IMR-90 (cell line): Measurements from ENCODE around the gene CACNA2D1. TPM values are rescaled to one million over a fixed set of nuclear protein-coding genes. Genes with fewer than 3 reads are reported as not detected.

Experiments used
- ATAC-seq: fragments of 200-7000 bp; cut with Tn5 transposase; 2 replicates; pipeline ENCODE4 v1.9.1; 2020; ENCODE audit warnings: low read depth, mild to moderate bottlenecking, moderate library complexity
- BruUV-seq: library from RNA; stranded (reverse); fragments of 400-500 nt; replicated peaks from 2 replicates; lab custom pipeline; 2021; lab: Mats Ljungman, UMichigan
- CTCF ChIA-PET: fragments of 300-600 bp; formaldehyde crosslinking; extraction: SDS; loops from one replicate; lab custom pipeline; 2021; ENCODE audit warnings: antibody characterized with exemption; lab: Yijun Ruan, JAX
- POLR2A ChIA-PET: fragments of 300-600 bp; sonication (Branson Sonifier 250); formaldehyde crosslinking; loops from one replicate; lab custom pipeline; 2022; ENCODE audit warnings: antibody characterized with exemption; ENCODE audit not compliant: unreplicated experiment; lab: Charles Lee
- DNase-seq: peaks from one replicate; pipeline ENCODE4 v3.0.0; 2013
- H2AFZ ChIP-seq: replicated peaks from 2 replicates; pipeline ENCODE3; 2013; ENCODE audit warnings: low read length, mild to moderate bottlenecking; ENCODE audit not compliant: poor library complexity
- H2AK5ac ChIP-seq: 2 replicates; pipeline ENCODE4 v1.6.1; 2013; ENCODE audit warnings: low read depth, low read length, inconsistent platforms
- H2AK9ac ChIP-seq: replicated peaks from 2 replicates; pipeline ENCODE3; 2013; ENCODE audit warnings: mild to moderate bottlenecking, low read depth, low read length, moderate library complexity; ENCODE audit not compliant: poor library complexity
- H2BK120ac ChIP-seq: 2 replicates; pipeline ENCODE4 v1.6.1; 2013; ENCODE audit warnings: low read depth, low read length, inconsistent platforms
- H2BK15ac ChIP-seq: 3 replicates; pipeline ENCODE4 v1.6.1; 2013; ENCODE audit warnings: low read depth, low read length, inconsistent platforms
- H2BK20ac ChIP-seq: 2 replicates; pipeline ENCODE4 v1.6.1; 2013; ENCODE audit warnings: low read depth, mild to moderate bottlenecking, inconsistent platforms, low read length, moderate library complexity
- H2BK5ac ChIP-seq: 2 replicates; pipeline ENCODE4 v1.6.1; 2013; ENCODE audit warnings: mild to moderate bottlenecking, low read depth, low read length, inconsistent platforms; ENCODE audit not compliant: poor library complexity, severe bottlenecking
- H3K14ac ChIP-seq: replicated peaks from 2 replicates; pipeline ENCODE4 v1.6.1; 2013; ENCODE audit warnings: low read depth, low read length, inconsistent platforms
- H3K18ac ChIP-seq: 2 replicates; pipeline ENCODE4 v1.6.1; 2013; ENCODE audit warnings: low read depth, low read length, control low read depth
- H3K23ac ChIP-seq: 2 replicates; pipeline ENCODE4 v1.6.1; 2013; ENCODE audit warnings: low read depth, low read length, inconsistent platforms
- H3K27ac ChIP-seq: 2 replicates; pipeline ENCODE4 v1.5.1; 2013; ENCODE audit warnings: mild to moderate bottlenecking, control low read depth, low read length; ENCODE audit not compliant: insufficient read depth
- H3K27me3 ChIP-seq: 2 replicates; pipeline ENCODE4 v1.6.1; 2013; ENCODE audit warnings: low read length; ENCODE audit not compliant: control insufficient read depth, insufficient read depth
- H3K36me3 ChIP-seq: 2 replicates; pipeline ENCODE4 v1.6.1; 2013; ENCODE audit warnings: low read length, mixed read lengths; ENCODE audit not compliant: control insufficient read depth, insufficient read depth
- H3K4ac ChIP-seq: 2 replicates; pipeline ENCODE4 v1.6.1; 2013; ENCODE audit warnings: low read depth, low read length, inconsistent platforms
- H3K4me1 ChIP-seq: 2 replicates; pipeline ENCODE4 v1.6.1; 2013; ENCODE audit warnings: low read length, mixed read lengths; ENCODE audit not compliant: control insufficient read depth, insufficient read depth
- H3K4me2 ChIP-seq: 2 replicates; pipeline ENCODE4 v1.6.1; 2013; ENCODE audit warnings: low read depth, mild to moderate bottlenecking, control low read depth, low read length, moderate library complexity
- H3K4me3 ChIP-seq: 2 replicates; pipeline ENCODE4 v1.5.1; 2013; ENCODE audit warnings: low read depth, mild to moderate bottlenecking, control low read depth, low read length, moderate library complexity; ENCODE audit not compliant: insufficient read depth
- H3K56ac ChIP-seq: 2 replicates; pipeline ENCODE4 v1.6.1; 2013; ENCODE audit warnings: low read length, inconsistent platforms; ENCODE audit not compliant: insufficient read depth; ENCODE audit errors: extremely low read depth
- H3K79me1 ChIP-seq, 2 experiments: 2 replicates each; pipeline ENCODE4 v1.6.1; 2013; ENCODE audit warnings: low read length in 2 of 2, inconsistent platforms in 1 of 2, low read depth in 1 of 2
- H3K9ac ChIP-seq: 2 replicates; pipeline ENCODE4 v1.6.1; 2013; ENCODE audit warnings: low read depth, low read length, control low read depth
- H3K9me1 ChIP-seq: 2 replicates; pipeline ENCODE4 v1.6.1; 2013; ENCODE audit warnings: low read length, inconsistent platforms; ENCODE audit not compliant: insufficient read depth
- H3K9me3 ChIP-seq: 2 replicates; pipeline ENCODE4 v1.6.1; 2013; ENCODE audit warnings: low read length; ENCODE audit not compliant: control insufficient read depth, insufficient read depth
- H4K20me1 ChIP-seq: 2 replicates; pipeline ENCODE4 v1.6.1; 2013; ENCODE audit warnings: low read length, inconsistent platforms; ENCODE audit not compliant: insufficient read depth
- H4K5ac ChIP-seq: 2 replicates; pipeline ENCODE4 v1.6.1; 2013; ENCODE audit warnings: mild to moderate bottlenecking, low read depth, low read length, control low read depth
- H4K8ac ChIP-seq, 2 experiments: 2 replicates each; pipeline ENCODE4 v1.6.1; 2013; ENCODE audit warnings: low read depth in 2 of 2, low read length in 2 of 2, control low read depth in 1 of 2, inconsistent platforms in 1 of 2
- H4K91ac ChIP-seq: 2 replicates; pipeline ENCODE4 v1.6.1; 2013; ENCODE audit warnings: low read depth, low read length, inconsistent platforms; ENCODE audit not compliant: insufficient read depth
- BHLHE40 ChIP-seq: fragments of 150-350 bp; IDR thresholded peaks from 2 replicates; pipeline ENCODE4 v1.6.1; 2016; ENCODE audit warnings: mild to moderate bottlenecking, low read depth, low read length
- CHD1 ChIP-seq: IDR thresholded peaks from 2 replicates; pipeline ENCODE4 v1.6.1; 2012; ENCODE audit warnings: low read depth, low read length, improper control_type of control experiment
- WGBS, 2 experiments: methylation state at CpG; one replicate each; pipeline versions ENCODE4 v1.1.5 to v1.1.7; 2013; ENCODE audit warnings: missing lambda C conversion rate in 2 of 2; ENCODE audit not compliant: insufficient read length in 1 of 2; ENCODE audit errors: extremely low coverage in 2 of 2; 5-methylcytosine and 5-hydroxymethylcytosine counted together
- dilution Hi-C: fragments of 300-500 bp; cut with HindIII; formaldehyde crosslinking; loops from one replicate; pipeline ENCODE4 v1.14.3; 2018; ENCODE audit warnings: low sequenced_read_pairs; ENCODE audit not compliant: unreplicated experiment
- in situ Hi-C: fragments of 300-500 bp; cut with MboI; formaldehyde crosslinking; loops from 3 replicates; pipeline ENCODE4 v1.14.3; 2019; ENCODE audit warnings: low sequenced_read_pairs, inconsistent platforms, mixed read lengths
- intact Hi-C: fragments of 100-400 bp; cut with micrococcal nuclease; formaldehyde crosslinking; loops from 2 replicates; pipeline ENCODE4 v1.10.0; 2022
- polyA plus RNA-seq, 3 experiments: library from polyadenylated mRNA; depleted of rRNA; stranded (reverse); fragments of >200 nt; gene quantifications; 2 replicates each; pipeline ENCODE4 v1.2.3, GENCODE V29; 2012; ENCODE audit warnings: low replicate concordance in 1 of 3
- total RNA-seq: library from RNA; depleted of rRNA; stranded (reverse); fragments of >200 nt; gene quantifications from 2 replicates; pipeline ENCODE4 v1.2.3, GENCODE V29; 2012

CACNA2D1 gene
- total and polyA plus RNA-seq, 2 of the 4 experiments (the other 2 are of a cell fraction): 5.8 to 21.9 TPM

DNA sequence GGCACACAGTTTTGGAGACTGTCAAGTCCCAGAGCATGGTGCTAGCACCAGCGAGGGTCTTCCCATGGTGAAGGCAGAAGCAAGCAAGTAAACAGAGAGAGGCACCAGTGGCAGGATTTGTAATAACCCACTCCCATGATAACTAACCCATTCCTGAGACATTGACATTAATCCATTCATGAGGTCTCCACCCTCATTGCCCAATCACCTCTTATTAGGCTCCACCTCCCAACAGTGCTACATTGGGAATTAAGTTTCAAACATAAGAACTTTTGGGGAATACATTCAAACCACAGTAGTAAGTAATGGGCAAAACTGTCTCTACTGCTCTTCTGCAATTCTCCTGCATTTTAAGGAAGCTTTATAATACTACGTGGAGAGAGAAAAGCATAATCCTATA lies 193.6 kb downstream of the CACNA2D1 start:
- Histone ChIP-seq H4K20me1 (no peaks in the 10 kb centered on the region), H3K9ac (no peak overlapping the region), H3K4me3 (no peak overlapping the region), H2AK5ac (no peak overlapping the region), H3K4me2 (no peak overlapping the region), H3K9me3 (no peaks in the 10 kb centered on the region), H3K4ac (no peak overlapping the region), H4K5ac (no peak overlapping the region), H2AK9ac (no peak overlapping the region), H3K14ac (no peak overlapping the region), H3K9me1 (no peaks in the 10 kb centered on the region), H3K23ac (no peak overlapping the region), H2BK5ac (no peak overlapping the region), H3K4me1 (no peaks in the 10 kb centered on the region), H3K56ac (no peak overlapping the region), H3K27ac (no peak overlapping the region), H2AFZ (no peak overlapping the region), H2BK20ac (no peak overlapping the region), H3K36me3 (no peaks in the 10 kb centered on the region), H4K91ac (no peak overlapping the region), H2BK120ac (no peak overlapping the region), H4K8ac (no peak overlapping the region), H3K18ac (no peak overlapping the region), H2BK15ac (no peak overlapping the region), H3K79me1 (0 out of 4 replicates have a peak, but pooled peaks cover 0 to 4% of the 10 kb centered on the region in 2 experiments), H3K27me3 (no peaks in the 10 kb centered on the region)
- in situ Hi-C loops: loop anchor here (25.0 kb wide), 1 partner anchor 763 kb away; no protein-coding TSS in a partner anchor
- TF ChIP-seq CHD1 (no peak), BHLHE40 (no peak)
- DNase-seq: no peak
- no CpG with 5 or more reads among the region's 2 CpGs for WGBS, 2 experiments
- CTCF ChIA-PET: no interaction called here
- POLR2A ChIA-PET: no interaction called here
- BruUV-seq: no TSS peak
- dilution Hi-C loops: no loop called here
- intact Hi-C loops: no loop called here
- ATAC-seq: no peak
